ENCODE measurements around the gene COL1A2.

GRCh38 chr7:94478648-94479214, 84.0 kb downstream of the COL1A2 start:
- TF ChIP-seq CTCF (IDR thresholded peaks at IDR 0.05) (no peak), POLR2A (IDR thresholded peaks at IDR 0.05; ENCODE audit: low read length) (no peak), PHF8 (IDR thresholded peaks at IDR 0.05; ENCODE audit: borderline replicate concordance, low read depth) (no peak), POLR2AphosphoS2 (conservative IDR thresholded peaks at IDR 0.05; ENCODE audit: low read length) (no peak), MYC (IDR thresholded peaks at IDR 0.05; ENCODE audit: borderline replicate concordance, low read length) (no peak), KDM5A (IDR thresholded peaks at IDR 0.05) (no peak), JUNB (IDR thresholded peaks at IDR 0.05) (no peak), CHD2 (IDR thresholded peaks at IDR 0.05; ENCODE audit: low read length, partially characterized antibody) (no peak), EP300 (IDR thresholded peaks at IDR 0.05) (no peak), ELK1 (IDR thresholded peaks at IDR 0.05; ENCODE audit: low read depth, low read length) (no peak)

Measured in A549 (cell line).